HG03064 (cell line): ENCODE measurements around the gene UBAC2.

Source experiments
- ATAC-seq: cut with Tn5 transposase; IDR thresholded peaks from one replicate; pipeline ENCODE4 v1.9.1; 2021; ENCODE audit warnings: low read depth; ENCODE audit not compliant: unreplicated experiment

UBAC2 gene

DNA sequence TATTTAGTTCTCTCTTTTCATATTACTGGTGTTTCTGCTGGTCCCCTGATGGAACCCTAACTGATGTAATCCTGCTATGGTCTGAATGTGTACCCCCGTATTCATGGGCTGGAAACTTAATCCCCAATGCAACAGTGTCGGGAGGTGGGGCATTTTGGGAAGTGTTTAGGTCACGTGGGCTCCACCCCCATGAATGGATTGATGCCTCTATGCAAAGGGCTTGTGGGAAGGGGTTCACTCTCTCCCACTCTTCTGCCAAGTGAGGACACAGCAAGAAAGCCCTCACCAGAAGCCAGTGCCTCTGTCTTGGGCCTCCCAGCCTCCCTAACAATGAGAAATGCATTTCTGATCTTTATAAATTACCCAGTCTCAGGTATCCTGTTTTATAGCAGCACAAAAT, 21.2 kb upstream of the UBAC2 start:
- ATAC-seq, result no peak

DNA sequence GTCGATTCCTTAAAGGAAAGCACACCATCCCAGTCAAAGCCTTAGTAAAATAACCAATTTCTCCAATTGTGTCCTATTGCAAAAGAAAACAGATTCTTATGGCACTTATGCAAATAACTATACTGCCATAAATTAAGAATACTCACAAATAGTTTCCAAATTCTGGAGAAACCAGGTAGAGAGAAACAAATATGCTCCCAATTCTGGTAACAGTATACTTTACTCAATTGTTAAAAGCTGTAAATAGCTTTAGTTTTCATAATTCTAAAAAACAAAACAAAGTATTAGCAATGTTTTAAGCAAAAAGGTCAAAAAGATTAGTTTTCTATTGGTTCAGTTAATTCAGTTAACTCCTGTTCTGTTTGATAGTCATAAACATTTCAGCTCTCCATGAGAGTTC, 18.2 kb upstream of the UBAC2 start:
- no peak for ATAC-seq

DNA sequence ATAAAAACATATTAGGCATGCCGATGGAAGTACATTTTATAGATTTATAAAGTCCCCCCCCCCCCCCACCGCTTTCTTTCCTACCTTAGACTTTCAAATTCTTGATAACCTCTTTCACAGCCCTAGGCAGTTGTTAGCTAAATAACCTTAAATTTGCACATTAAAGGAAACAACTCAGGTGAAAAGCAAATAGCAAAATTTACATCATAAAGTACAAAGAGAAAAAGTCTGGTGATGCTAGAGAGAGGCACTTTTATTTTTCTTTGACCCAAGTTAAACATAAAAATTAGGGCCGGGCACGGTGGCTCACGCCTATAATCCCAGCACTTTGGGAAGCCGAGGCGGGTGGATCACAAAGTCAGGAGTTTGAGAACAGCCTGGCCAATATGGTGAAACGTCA, 15.0 kb upstream of the UBAC2 start:
- ATAC-seq, result no peak

DNA sequence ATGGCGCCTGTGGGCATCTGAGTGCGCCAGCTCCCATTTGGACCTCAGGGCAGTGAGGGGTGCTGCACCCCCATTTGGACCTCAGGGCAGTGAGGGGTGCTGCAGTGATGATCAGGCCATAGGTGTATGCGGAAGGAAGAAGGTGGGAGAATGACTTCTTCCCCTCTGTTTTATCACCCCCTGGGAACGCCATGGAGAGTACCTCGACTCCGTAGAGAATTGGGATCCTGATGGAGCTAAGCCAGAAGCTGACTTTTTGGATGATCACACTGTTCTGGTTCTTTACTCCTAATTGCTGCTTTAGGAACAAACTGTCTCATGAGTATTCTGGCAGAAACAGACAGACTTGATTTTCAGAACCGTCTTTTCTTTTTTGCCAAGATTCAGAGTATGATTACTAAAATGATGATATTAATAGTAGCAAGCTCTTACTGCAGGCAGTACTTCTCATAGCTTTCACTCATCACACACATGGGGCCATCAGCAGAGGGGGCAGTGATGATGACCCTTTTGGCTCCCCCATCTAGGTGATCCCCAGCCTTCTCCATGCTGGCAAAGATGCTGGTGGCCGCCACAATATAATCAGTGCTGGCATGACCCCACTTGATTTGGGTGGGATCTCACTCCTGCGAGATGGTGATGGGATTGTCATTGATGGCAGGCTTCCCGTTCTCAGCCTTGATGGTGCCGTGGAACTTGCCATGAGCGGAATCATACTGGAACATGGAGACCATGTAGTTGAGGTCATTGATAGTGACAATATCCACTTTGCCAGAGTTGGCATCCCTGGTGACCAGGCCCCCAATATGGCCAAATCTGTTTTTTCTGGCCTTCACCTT, 10.3 kb upstream of the UBAC2 start:
- no peak for ATAC-seq

DNA sequence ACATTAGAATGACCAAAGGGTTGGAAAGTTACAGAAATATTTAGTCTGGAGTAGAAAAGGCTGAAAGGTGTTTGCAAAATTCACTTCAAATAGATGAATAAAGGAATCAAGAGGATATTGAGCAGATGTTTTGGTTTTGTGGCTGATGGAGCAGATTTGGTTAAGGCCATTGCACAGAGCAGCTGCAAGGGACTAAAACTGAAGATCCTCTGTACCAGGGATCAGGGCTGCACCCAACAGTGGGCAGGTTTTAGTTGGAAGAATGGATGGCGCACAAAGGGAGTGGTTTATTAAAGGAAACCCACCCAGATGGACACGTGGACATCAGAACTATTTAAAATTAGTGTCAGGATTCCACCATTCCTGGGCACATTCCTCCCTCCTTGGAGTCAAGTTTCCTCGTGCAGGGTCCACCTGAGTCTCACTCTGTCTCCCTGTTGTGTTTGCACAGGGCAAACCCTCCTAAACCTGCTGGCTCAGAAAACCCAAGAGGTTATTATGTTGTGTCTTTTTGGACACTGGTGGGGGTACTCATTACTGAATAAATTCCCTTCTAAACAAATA, 9.2 kb upstream of the UBAC2 start:
- no peak for ATAC-seq

- no peak for ATAC-seq
Measured at GRCh38 chr13:99191900-99192399, 8.7 kb upstream of the UBAC2 start.

GRCh38 chr13:99192480-99192879, 8.2 kb upstream of the UBAC2 start:
- ATAC-seq, result no peak

DNA sequence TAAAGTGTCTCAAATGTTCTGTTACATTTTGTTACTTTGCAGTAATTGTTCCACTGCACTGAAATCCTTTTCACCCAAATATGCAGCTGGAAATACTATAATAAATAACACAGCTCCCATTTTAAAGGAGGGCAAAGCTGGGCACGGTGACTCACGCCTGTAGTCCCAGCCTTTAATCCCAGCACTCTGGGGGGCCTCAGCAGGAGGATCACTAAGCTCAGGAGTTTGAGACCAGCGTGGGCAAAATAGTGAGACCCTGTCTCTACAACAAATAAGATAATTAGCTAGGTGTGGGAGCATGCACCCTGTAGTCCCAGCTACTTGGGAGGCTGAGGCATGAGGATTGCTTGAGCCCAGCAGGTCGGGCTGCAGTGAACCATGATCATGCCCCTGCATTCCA, 7.5 kb upstream of the UBAC2 start:
- ATAC-seq, result no peak

DNA sequence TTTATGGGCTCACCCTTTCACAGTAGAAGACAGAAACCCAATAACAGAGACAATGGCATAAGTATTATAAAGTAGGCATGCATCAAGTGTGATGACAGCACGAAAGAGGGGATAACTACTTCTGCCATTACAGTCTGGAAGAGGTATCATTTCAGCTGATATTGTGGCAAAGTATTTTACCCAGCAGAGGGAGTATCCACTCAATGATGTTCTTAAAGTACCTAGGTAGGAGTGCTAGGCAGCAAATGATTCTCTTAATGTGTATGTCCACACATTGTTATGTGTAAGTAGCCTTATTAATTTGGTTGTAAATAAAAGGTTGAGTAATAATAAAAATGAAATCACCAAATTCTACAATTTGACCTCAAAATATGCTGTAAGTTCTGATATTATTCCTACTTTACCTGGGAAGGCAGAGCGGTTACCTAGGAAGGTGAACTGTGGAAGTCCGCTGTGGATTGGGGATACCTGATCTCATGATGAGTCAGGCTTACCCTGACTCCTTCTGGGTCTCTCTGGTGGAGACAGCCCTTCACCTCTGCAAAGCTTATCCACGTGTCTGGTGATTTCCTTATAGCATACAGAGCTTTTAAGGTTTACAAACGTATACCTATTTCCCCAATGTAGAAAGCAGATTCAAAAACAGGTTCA, 4.1 kb upstream of the UBAC2 start:
- ATAC-seq, result no peak

DNA sequence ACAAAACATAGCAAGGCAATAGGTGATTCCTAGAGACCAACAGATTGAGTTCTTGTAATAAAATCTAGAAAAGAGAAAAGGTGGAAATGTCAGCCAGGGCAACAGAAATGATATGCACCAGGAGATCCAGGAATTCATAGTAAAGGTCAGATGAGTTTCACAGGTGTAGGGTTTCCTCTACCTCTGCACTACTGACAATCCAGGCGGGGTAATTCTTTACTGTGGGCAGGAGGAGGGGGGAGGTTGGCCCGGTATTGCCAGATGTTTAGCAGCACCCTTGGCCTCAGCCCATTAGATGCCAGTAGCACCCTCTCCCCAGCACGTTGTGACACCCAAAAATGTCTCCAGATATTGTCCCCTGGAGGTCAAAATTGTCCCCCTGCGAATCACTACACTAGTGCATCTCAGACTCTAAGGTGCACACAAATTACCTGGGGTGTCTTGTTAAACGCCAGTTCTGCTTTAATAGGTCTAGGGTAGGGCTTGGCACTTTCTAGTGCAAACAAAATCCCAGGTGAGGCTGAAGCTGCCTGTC, 3.5 kb upstream of the UBAC2 start:
- ATAC-seq, result no peak

GRCh38 chr13:99199541-99200431, 868 bp upstream of the UBAC2 start:
- ATAC-seq, result peak; percentile 4

DNA sequence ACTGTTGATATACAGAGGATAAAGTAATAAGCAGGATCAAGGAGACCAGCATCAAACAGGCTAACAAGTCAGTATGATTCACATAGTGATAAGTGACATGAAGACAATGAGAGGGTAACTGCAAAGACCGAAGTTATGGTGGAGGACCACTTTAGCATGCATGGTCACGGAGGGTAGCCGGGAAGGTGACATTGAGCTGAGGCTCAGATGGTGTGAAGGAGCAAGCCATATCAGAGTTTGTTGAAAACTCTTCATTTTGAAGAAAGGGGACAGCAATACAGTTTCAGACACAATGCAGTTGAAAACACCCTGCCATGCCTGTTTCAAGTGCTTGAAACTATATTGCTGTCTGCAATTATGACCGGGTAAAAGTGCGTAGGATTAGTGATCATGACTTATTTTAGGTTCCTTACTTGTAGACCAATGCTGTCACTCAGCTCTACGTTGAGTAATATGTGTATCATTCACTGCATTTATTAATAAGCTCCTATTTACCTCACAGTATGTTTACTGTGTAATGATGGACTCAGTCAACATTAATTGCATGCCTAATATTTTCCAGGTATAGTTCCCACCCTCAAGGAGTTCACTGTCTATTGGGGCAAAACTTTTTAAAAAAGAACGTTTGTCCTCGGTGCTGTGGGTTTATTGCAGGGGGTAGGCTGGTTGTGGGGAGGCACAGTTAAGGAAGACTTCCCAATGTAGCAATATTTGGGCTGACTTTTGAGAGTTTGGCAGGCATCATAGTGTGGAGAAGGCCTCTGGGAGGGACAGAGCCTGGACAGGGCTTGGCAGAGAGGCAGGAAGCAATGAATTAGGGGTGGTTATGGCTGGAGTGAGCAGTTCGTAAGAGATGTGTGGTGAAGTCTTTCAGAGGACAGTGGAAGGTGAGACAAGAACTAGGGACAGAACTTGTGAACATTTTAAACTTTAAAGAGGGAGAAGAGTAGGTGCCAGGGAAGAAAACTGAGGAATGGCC, 3.2 kb downstream of the UBAC2 start:
- no peak for ATAC-seq

DNA sequence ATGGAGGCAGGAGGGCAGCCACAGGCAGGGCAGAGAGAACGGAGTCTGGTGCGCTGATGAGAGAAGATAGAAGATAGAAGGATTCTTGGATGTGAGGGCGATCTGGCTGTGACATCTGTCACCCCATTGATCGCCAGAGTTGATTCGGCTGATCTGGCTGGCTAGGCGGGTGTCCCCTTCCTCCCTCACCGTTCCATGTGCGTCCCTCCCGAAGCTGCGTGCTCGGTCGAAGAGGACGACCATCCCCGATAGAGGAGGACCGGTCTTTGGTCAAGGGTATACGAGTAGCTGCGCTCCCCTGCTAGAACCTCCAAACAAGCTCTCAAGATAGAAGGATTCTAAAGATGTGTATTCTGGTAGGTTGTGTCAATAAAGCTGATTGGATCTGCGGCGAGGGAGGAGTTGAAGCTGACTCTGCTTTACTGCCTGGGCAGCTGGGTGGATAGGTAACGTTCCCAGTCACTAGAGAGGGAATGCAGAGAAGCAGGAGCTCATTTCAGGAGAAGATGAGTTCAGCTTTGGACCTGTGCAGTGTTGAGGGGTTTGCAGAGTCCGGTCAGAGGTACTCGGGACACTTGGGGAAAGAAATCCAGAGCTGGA, 5.1 kb downstream of the UBAC2 start:
- ATAC-seq, result no peak

- ATAC-seq, result no peak
Measured at GRCh38 chr13:99206226-99206625, 5.6 kb downstream of the UBAC2 start.

DNA sequence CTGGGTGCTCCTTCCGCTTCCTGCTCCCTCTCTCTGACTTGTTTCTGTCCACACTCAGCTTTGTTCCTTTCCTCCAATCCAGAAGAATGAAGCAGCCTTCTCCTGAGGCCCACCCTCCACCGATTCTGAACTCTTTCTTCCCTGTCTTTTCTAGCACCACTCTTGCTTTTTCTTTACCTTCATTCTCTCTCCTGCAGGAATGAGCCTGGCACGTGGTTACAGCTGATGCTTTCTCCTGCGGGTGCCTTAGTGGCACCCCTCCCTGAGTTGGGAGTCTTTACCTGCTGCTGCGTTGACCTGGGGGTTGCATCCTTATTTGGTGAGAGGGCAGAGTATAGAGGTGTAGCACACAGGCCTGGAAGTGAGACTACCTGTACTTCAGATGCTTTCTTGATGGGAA, 6.2 kb downstream of the UBAC2 start:
- no peak for ATAC-seq

DNA sequence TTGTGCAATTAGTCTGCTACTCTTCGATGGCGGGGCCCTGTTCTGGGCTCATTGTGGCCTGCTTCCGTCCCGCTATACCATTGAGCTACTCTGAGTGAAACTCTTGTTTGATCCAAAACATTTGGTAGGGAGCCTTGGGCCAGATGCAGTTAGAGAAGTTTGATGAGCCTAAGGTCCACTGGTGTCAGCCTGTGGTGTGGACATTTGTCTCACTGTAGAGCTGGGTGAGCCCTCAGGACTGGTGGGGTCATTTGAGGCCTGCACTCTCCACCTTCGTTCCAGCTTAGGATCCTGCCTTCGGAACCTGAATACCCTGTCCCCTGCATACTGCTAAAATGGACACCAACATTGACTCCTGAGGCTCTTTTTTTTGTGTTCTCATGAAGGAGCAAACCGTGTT, 6.9 kb downstream of the UBAC2 start:
- ATAC-seq, result no peak

DNA sequence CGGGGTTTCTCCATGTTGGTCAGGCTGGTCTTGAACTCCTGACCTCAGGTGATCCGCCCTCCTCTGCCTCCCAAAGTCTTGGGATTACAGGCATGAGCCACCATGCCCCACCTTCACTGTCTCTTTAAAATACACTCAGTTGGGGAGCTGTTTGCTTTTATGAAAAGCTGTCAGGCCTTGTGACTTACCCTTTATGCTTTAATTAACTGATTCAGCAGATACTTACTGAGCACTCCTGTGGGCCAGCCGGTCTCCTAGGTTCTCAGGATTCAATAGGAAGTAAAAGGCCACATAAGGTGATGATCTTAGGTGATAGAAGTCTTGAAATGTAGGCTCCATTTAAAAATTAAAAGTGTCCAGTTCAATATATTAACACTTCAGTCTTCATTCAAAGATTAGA, 7.5 kb downstream of the UBAC2 start:
- no peak for ATAC-seq

- no peak for ATAC-seq
Measured at GRCh38 chr13:99208845-99209527, 8.3 kb downstream of the UBAC2 start.
